Hematopoietic multipotent progenitor cell (in vitro differentiated cells): ENCODE measurements around the gene BST2. TPM values are rescaled to one million over a fixed set of nuclear protein-coding genes. Genes with fewer than 3 reads are reported as not detected.
A peak's percentile ranks its signal among the peaks of the same experiment; 100 is the strongest.
"Not testable (repeated sequence)": the region's sequence is repeated elsewhere in the genome, so short reads cannot be mapped to it uniquely, and the experiment has no call there.

Experiments used
- DNase-seq, 3 donors: peaks; one replicate each; pipeline ENCODE4 v3.0.0-alpha.2; 2011 to 2015; ENCODE audit warnings: low read depth in 2 of 3, low spot score in 2 of 3
- total RNA-seq: library from RNA; depleted of rRNA; stranded (reverse); fragments of >200 nt; gene quantifications from one replicate; pipeline ENCODE4 v1.2.3, GENCODE V29; 2012

BST2 gene
- total RNA-seq, 1 donor: 176 TPM

DNA sequence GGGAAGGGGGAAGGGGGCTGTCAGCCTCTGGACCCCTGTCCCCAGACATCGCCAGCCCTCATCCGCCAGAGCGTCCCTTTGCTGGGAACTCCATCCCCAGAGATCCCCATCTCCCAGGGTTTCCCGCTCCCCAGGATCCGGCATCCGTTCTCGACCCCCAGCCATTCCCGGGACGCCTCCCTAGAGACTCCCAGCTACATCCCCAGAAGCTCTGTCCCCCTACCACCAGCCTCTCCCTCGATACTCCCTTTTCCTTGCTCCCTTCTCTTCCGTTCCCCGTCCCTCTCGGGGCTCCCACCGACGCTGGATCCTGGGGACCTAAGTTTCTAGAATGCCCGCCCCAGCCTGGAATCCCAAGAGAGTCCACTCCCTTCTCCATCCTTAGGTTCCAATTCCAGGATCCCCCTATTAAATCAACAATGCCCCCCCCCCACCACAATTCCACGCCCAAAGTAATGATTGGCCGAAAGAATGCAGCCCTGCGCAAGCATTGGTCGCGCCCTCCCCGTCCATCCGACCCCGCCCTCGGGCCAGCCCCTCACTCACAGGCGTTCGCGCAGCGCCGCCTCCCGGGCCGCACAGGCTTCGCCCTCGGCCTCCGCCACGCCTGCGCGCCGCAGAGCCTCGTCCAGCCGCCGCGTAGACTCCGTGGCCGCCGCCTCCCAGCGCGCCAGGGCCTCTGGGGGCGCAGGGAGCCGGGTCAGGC lies 14.6 kb downstream of the BST2 start:
- DNase-seq: peak; percentile 71 to 94 (median 93)

DNA sequence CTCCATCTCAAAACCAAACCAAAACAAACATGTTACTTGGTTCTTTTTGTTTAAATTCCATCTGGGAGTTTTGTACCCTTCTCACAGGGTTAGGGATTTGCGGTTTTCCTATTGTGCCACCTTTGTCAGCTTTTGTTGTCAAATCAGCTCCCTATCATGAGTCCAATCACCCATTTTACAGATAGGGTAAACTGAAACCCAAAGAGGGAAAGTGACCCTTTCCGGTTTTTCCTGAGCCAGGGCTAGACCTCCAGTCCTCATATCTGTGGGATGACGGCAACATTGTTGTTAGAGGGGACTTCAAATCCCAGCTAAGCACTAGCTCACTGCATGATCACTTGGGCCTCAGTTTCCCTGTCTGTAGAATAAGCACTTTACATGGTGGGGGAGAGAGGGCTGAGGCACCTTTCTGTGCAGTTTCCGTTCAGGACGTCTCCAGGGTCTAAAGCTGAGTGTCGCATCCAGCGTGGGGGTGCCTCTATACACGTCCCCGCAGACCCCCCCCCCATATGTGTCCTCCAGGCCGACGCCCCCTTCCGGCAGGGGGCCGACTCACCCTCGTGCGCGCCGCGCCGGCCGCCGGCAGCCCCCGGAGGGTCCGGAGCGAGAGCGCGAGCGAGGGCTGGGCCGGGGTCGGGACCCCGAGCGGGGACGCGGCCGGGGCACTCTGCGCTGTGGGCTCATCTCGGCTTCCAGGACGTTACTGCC lies 15.3 kb downstream of the BST2 start:
- peak in 1 of 3 donors; percentile 54 for DNase-seq

DNA sequence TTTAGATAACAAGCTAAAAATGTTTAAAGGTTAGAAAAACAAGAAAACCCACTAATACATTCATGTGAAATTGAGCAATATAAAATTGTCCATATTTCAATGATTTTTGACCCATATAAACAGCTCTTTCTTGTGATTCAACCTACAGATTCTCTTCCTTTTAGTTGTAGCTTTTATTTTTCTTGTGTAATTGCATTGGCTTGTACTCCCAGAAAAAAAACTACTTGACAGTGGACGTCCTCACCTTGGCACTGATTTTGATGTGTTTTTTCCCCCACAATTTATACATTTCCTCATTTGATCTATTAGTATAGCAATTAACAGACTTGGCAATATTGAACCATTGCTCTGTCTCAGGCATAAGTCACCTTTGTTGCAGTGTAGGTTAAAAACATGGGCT lies 16.1 kb downstream of the BST2 start:
- no peak for DNase-seq

DNA sequence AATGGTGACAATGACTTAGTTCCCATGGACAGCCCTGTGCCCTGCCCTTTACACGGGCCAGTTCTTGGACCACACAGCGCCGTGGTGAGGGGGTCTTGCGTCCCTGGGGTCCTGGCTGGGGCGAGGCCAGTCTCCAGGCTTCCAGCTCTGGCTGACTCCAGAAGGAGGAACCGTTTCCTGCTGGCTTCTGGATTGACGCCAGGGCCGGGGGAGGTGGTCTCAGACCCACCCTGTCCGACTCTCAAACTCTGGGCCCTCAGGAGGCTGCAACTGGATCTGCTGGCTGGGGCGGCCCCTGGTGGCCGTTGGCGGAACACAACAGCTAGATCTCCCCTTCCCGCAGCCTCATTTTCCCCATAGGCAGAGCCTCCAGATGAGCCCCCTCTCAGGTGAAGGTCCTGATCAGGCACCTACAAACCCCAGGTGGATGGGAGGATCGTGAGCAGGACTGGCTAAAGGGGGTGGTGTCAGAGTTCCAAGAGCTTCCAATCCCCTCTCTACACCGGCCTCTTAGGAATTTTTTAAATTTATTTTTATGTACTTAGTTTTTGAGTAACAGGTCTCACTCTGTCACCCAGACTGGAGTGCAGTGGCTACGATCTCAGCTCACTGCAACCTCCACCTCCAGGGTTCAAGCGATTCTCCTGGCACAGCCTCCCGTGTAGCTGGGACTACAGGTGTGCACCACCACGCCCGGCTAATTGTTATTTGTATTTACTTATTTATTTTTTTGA lies 19.4 kb downstream of the BST2 start:
- DNase-seq: peak in 2 of 3 donors; percentile 45 to 71

DNA sequence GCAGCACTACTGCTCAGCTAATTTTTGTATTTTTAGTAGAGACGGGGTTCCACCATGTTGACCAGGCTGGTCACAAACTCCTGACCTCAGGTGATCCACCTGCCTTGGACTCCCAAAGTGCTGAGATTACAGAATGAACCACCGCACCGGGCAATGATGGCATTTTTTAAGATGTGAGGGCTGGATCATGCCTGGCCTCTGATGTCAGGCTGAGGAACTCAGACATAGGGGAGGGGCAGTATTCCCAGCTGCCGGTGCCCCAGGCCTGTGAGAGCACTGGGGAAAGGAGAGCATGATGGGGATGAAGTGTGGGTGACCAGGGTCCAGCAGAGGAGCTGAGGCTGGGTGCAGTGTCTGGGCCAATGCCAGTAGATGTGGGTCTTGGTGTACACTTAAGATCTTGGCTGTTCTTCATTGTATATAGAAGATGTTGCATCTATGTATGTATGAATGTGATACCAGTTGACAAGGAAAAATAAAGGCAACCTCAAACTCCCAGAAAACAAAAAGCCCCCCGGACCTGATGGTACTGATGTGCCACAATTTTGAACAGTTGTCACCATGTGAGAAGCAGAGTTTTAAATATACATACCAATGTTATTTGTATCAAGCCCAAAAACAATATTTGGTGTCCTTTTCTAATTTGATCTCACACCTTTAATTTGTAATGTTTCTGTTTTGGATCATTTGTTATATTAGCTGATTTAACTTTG lies 24.8 kb downstream of the BST2 start:
- no peak for DNase-seq

DNA sequence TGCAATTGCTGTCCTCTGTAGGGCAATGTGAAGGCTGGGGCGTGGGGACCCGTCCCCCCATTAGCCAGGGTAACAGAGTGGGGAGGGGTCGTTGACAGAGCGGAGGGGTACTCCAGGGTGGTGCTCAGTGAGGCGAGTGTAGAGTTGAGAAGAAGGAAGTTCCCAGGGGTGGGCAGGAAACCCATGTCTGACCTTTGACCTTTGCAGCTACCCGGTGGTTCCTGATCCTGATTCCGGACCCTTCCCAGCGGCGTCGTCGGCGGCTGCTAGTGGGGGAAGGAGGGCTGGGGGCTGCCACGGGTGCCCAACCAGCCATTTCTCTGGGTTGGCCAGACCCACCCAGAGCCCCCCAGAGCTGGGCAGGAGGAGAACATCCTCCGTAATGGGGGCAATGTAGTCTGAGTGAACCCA lies 26.2 kb downstream of the BST2 start:
- peak in 2 of 3 donors; percentile 45 to 66 for DNase-seq

DNA sequence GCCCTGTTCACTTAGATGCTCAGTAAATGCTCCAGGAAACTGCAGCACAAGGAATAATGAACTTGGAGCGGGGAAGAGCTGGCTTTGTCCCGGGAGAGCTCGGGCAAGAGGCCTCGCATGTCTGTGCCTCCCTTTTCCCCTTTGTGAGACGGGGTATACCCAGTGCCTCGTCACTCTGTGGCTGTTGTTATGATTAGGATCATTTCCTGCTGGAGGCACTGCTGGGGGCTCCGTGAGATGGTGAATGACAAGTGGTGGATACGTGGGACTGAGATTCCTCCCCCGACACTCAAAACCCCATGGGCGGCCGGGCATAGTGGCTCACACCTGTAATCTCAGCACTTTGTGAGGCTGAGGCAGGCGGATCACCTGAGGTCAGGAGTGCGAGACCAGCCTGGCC lies 27.2 kb downstream of the BST2 start:
- DNase-seq: peak in 1 of 3 donors; percentile 33

DNA sequence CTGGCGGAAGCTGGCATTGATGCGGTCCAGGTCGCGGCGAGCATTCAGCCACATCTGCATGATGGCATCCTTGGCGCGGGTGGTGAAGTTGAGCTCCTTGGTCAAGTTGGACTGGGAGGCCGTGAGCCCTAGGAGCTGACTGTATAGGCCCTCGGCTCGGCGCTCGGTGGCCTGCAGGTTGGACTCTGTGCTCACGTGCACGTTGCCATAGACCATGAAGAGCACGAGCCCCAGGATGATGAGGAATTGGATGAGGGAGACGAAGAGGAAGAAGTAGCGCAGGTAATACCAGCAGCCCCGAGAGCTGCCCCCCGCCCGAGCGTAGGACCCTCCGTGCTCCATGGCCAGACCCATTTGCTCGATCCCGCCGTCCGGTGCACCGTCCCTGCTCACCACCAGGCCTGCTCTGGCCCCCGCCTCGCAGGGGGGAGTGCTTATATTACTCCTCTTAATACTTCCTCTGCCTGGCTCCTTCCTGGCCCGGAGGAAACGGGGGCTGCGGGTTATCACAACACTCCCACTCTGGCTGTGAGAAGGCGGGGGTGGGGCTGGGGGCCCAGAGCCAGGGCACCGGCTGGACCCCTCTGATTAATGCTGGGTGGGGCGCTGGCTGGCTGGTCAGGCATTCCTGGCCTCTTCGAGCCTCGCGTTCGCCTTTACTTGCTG lies 28.4 kb downstream of the BST2 start, which contains the start of gene PLVAP:
TSS of gene PLVAP (minus strand) at position 408 of the 666 bp plus-strand sequence. CDS start at position 354, 54 bp downstream.
- DNase-seq: peak in 2 of 3 donors; percentile 26 to 27

DNA sequence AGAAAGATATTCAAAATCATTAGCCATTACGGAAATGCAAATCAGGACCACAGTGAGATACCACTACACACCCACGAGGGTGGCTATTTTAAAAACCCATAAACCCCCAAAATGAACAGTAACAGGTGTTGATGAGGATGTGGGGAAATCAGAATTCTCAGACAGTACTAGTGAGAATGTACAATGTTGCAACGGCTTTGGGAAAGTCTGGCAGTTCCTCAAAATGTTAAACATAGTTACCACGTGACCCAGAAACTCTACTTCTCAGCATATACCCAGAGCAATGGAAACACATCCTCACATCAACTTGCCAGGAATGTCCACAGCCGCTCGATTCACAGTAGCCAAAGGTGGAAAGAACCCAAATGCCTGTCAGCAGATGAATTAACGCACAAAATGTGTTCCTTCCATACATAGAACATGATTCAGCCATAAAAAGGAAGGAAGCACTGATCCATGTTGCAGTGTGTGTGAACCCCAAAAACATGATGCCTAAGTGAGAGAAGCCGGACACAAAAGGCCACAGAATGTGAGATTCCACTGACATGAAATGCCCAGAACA lies 35.3 kb downstream of the BST2 start:
- peak in 1 of 3 donors; percentile 57 for DNase-seq

DNA sequence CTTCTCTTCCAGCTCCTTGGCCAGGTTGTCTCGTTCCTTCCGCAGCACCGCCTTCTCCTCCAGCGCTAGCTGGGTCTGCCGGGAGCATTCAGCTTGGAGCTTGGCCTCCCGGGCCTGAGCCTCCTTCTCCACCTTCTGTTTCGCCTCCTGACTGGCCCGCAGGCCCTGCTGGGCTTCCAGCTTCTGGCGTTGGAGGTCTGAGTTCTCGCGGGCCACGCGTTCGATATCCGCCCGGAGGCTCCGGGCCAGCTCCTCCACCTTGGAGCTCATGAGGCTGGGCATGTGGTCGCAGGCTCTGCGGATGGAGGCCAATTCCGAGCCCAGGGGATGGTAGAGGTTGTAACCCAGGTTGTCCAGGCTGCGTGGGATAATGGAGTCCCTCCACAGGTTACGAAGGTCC lies 40.1 kb downstream of the BST2 start:
- DNase-seq: no peak

DNA sequence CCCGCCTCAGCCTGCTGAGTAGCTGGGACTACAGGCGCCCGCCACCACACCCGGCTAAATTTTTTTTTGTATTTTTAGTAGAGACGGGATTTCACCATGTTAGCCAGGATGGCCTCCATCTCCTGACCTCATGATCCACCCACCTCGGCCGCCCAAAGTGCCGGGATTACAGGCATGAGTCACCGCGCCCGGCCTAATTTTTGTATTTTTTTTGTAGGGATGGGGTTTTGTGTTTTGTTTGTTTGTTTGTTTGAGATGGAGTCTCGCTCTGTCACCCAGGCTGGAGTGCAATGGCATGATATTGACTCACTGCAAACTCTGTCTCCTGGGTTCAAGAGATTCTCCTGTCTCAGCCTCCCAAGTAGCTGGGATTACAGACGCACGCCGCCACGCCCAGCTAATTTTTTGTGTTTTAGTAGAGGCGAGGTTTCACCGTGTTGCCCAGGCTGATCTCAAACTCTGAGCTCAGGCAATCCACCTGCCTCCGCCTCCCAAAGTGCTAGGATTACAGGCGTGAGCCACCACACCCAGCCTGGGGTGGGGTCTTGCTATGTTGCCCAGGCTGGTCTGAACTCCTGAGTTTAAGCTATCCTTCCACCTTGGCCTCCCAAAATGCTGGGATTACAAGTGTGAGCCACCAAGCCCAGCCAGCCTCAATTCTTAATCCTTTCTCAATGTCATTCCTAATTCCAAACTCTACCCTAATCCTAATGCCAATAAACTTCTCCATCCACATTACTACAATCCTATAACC lies 41.4 kb downstream of the BST2 start:
- not testable (repeated sequence) for DNase-seq

DNA sequence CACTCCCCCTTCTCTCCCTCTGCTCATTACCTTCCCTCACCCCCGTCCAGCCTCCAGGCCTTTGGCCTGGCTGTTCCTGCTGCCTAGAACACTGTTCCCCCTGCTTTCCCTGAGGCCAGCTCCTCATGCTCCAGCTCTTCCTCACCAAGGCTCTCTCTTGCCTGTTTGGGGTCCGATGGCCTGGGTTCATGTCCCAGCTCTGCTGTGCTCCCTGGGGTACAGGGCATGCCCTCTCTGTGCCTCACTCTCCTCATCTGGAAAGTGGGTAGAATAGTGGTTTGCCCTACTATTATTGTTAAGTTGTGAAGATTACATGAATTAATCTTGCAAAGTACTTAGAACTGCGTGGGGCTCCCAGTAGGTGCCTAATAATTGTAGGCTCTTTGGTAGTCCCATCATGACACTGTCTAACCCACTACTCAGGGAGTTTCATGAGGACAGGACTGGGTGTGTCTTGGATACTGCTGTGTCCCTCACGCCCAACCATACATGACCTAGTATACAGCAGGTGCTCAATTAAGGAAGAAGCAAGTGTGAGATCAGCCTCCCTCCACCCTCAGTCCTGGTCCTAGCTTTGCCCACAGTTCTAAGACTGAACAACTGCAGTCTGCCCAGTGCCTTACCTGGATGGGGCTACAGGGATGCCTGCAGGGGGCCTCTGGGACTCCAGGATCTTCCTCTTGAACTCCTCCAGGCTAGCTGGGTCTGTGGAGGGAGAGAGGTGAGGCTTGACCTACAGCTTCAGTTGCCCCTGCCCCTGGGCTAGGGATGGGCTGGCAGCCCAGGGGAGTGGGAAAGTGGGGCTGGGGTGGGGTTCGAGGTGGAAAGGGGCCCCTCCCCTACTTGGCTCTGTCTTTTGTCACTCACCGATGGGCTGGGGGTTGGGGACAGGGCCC lies 45.3 kb downstream of the BST2 start:
- no peak for DNase-seq

DNA sequence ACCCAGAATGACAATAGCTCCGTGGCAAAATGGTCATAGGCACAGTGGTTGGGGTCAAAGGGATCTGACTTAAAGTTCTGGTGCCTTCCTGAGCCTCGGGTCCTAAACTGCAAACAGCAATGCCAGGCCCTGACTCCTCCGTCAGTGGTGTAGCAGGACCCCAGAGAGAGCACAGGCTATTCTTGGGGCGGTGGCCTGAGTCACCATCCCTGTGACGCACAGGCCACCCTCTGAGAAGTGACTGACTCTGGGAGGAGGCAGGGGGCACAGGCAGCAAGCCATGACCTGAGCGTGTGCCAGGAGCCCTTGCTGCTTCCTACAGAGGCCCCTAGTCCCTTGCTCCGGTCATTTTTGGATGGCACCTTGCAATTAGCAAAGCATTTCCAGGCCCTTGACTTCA lies 47.0 kb downstream of the BST2 start:
- DNase-seq: no peak

DNA sequence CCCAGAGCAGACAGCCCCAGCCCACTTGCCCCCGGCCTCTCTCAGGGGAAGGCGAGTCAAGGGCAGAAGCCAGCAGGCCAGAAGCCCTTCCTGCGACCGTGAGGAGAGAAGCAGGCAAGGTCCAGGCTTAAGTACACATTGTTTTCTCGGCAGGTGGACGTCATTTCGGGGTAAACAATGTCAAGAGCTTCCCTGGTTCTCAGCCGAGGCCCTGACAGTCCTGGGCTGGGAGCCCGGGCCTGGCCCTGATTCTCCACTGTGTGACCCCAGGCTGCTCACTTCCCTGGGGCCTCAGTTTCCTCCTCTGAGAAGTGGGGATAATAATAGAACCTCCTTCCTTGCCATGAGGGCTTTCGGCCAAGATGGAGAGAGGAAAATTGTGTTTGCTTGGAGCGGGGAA lies 47.7 kb downstream of the BST2 start:
- no peak for DNase-seq

DNA sequence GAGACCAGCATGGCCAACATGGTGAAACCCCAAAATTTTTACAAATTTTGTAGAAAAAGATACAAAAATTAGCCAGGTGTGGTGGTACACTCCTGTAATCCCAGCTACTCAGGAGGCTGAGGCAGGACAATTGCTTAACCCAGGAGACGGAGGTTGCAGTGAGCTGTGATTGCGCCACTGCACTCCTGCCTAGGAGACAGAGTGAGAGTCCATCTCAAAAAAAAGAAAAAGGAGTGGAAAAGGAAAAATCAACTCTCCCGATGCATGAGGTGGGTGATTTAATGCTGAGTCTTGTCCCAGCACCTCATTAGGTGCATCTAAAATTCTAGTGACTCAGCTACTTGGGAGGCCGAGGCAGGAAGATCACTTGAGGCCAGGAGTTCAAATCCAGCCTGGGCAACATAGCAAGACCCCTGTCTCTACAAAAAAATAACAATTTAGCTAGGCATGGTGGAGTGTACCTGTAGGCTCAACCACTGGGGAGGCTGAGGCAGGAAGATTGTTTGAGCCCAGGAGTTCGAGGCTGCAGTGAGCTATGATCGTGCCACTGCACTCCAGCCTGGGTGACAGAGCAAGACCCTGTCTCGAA lies 48.3 kb downstream of the BST2 start:
- DNase-seq: no peak

DNA sequence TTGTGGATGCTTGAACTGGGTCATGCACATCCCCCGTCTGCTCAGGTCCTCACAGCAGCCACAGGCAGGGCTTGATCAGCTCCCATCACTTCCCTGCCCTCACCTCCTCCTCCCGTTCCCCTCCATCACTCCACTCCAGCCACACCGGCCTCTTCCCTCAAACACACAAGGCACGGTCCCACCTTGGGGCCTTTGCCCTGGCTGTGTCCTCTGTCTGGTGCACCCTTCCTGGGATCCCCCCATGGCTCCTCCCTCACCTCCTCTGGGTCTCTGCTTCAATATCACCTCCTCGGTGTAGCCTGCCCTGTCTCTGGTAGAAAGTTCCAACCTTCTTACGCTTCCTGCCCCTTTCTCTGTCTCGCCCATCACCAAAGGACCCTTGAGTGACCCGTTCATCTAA lies 52.0 kb downstream of the BST2 start:
- no peak for DNase-seq
